Body of pancreas (tissue), 4 donors: ENCODE data around the gene SGO2. TPM values are rescaled to one million over a fixed set of nuclear protein-coding genes. Genes with fewer than 3 reads are reported as not detected.

ENCODE experiments used
- ATAC-seq: fragments of 150-250 bp; one replicate; pipeline ENCODE4 v1.9.1; 2016
- DNase-seq, 4 donors: peaks; one replicate each; pipeline ENCODE4 v3.0.0-alpha.2; 2019
- H3K27ac ChIP-seq, 4 donors: fragments of 200-600 bp; sonication (generic); 1 replicate in 3 of 4; 2 replicates in 1 of 4; pipeline versions ENCODE4 v1.5.1 to v1.6.1; 2016 to 2019; ENCODE audit warnings: mild to moderate bottlenecking in 1 of 4, mixed read lengths in 1 of 4, moderate library complexity in 1 of 4
- H3K27me3 ChIP-seq, 2 donors: fragments of 200-600 bp; sonication (generic); one replicate each; pipeline ENCODE4 v1.6.0; 2016; ENCODE audit warnings: mild to moderate bottlenecking in 1 of 2
- H3K36me3 ChIP-seq, 2 donors: fragments of 200-600 bp; sonication (generic); replicated peaks in 1 of 2; 2 replicates each; pipeline ENCODE4 v1.5.1; 2016; ENCODE audit warnings: low read depth in 2 of 2; ENCODE audit not compliant: insufficient read depth in 1 of 2
- H3K4me1 ChIP-seq: fragments of 200-600 bp; sonication (generic); one replicate; pipeline ENCODE4 v1.6.0; 2016
- H3K4me3 ChIP-seq, 2 donors: fragments of 200-600 bp; sonication (generic); 1 replicate in 1 of 2; 2 replicates in 1 of 2; pipeline ENCODE4 v1.5.1; 2016 to 2019
- H3K9me3 ChIP-seq, 3 donors: fragments of 200-600 bp; sonication (generic); 1 replicate in 2 of 3; 2 replicates in 1 of 3; pipeline ENCODE4 v1.5.1; 2016
- POLR2A ChIP-seq, 3 donors: fragments of 450-650 bp; IDR thresholded peaks; one replicate each; pipeline ENCODE4 v1.6.1; 2016; ENCODE audit warnings: antibody characterized with exemption in 3 of 3, mild to moderate bottlenecking in 2 of 3
- WGBS, 2 donors: methylation state at CpG; one replicate each; pipeline ENCODE4 v1.1.5; 2017; 5-methylcytosine and 5-hydroxymethylcytosine counted together
- intact Hi-C: fragments of 100-400 bp; cut with DNase I; formaldehyde crosslinking; loops from one replicate; pipeline ENCODE4 v1.15.1; 2023
- total RNA-seq, 2 donors: library from RNA; depleted of rRNA; stranded (reverse); fragments of >200 nt; gene quantifications; one replicate each; pipeline ENCODE4 v1.1.0, GENCODE V29; 2016
- TF ChIP-seq, protein P1 (sequence below), 7 experiments: fragments of 450-650 bp in 4 of 7; fragments of 200-600 bp in 3 of 7; sonication (generic) in 3 of 7; IDR thresholded peaks; one replicate each; pipeline ENCODE4 v1.5.1; 2016 to 2019; ENCODE audit warnings: antibody characterized with exemption in 7 of 7

Gene SGO2
- total RNA-seq, 2 donors from 2014 or later: 1.6 to 2.3 TPM

DNA sequence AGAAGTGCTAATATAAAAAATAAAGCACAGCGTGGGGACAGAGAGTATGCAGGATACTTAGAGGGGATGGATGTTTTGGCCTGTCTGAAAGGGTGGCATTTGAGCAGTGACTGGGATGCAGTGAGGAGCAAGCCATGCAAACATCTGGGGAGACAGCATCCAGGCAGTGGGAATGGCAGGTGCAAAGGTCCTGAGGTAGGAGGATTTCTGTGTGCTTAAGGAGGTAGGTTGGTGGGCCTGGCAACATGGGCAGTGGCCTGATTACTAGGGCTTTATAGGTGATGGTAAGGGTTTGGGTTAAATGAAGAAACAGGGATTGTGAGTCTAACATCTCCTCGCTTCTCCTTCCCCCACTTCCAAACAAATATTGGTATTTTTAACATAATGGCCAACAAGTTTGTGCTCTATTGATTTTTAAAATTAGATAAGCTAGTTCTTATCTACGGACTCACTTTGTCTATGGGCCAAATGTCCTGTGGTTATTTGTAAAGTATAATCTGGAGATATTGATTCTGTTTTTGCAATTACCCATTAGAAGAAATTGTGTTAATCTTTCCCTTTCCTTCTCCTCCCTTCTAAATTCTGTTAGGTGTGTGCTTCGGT is 62.2 kb downstream of the SGO2 start:
- H3K27ac ChIP-seq: peak overlapping the region; percentile 39 to 79 (median 76)
- H3K4me1 ChIP-seq: peaks cover 57% of the 10 kb centered on the region
- ATAC-seq (peak; percentile 7), DNase-seq (peak in 3 of 4 donors; percentile 33 to 43 (median 40))
- no peaks in the 10 kb centered on the region for H3K27me3 ChIP-seq
- TF ChIP-seq, protein P1, sequence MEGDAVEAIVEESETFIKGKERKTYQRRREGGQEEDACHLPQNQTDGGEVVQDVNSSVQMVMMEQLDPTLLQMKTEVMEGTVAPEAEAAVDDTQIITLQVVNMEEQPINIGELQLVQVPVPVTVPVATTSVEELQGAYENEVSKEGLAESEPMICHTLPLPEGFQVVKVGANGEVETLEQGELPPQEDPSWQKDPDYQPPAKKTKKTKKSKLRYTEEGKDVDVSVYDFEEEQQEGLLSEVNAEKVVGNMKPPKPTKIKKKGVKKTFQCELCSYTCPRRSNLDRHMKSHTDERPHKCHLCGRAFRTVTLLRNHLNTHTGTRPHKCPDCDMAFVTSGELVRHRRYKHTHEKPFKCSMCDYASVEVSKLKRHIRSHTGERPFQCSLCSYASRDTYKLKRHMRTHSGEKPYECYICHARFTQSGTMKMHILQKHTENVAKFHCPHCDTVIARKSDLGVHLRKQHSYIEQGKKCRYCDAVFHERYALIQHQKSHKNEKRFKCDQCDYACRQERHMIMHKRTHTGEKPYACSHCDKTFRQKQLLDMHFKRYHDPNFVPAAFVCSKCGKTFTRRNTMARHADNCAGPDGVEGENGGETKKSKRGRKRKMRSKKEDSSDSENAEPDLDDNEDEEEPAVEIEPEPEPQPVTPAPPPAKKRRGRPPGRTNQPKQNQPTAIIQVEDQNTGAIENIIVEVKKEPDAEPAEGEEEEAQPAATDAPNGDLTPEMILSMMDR (IDR thresholded peaks at IDR 0.05): no peak
- TF ChIP-seq POLR2A (IDR thresholded peaks at IDR 0.05): no peak
- H3K4me3 ChIP-seq: no peak overlapping the region
- WGBS, 2 donors: 25 to 28% methylated on average over 4 of the region's 4 CpGs
- intact Hi-C loops: no loop called here
- no peaks in the 10 kb centered on the region for H3K36me3 ChIP-seq
- H3K9me3 ChIP-seq: no peaks in the 10 kb centered on the region

DNA sequence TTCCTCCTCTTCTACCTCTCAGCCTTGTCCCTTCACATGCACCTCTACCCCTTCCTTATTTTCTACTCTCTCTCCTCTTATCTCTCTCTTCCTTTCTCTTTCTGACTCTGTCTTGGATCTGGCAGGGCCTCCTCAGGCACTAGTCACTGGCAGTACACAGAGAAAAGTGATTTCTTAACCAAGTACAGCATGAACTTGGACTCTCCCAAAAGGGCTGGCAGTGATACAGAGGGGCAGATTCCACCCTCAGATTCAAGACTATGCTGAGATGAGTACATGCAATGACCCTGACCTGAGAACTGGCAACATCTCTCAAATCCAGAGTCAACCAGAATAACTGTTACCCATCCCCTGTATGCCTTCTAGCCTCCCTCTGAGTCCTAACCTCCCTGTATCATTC is 64.1 kb downstream of the SGO2 start:
- ATAC-seq (no peak), DNase-seq (peak; percentile 31 to 50 (median 32))
- Histone ChIP-seq H3K36me3 (no peaks in the 10 kb centered on the region), H3K27ac (peak overlapping the region in 3 of 4 donors; percentile 43 to 81 (median 68)), H3K9me3 (no peaks in the 10 kb centered on the region), H3K27me3 (no peaks in the 10 kb centered on the region), H3K4me3 (no peak overlapping the region), H3K4me1 (peaks cover 74% of the 10 kb centered on the region)
- intact Hi-C loops: no loop called here
- TF ChIP-seq, protein P1 (IDR thresholded peaks at IDR 0.05): no peak
- peak in 1 of 3 donors; percentile 13 for TF ChIP-seq POLR2A (IDR thresholded peaks at IDR 0.05)

DNA sequence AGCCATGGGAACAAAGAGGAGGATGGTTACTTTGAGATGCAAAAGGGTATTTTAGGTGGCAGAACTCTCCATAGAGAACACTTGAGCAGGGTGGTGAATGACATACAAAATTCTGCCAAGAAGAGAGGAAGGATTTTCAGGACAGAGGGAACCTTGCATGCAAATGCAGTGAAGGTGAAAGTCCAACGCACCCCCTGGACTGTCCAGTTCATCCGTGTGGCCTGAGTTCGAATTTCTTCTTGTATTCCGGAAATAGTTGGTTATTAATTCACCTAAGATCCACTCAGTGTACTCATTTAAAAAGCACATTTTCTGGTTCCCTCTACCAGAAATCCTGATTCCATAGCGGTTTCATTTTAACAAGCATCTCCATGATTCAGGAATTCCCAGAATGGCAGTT is 65.3 kb downstream of the SGO2 start:
- DNase-seq (no peak), ATAC-seq (no peak)
- Histone ChIP-seq H3K9me3 (no peaks in the 10 kb centered on the region), H3K4me1 (peaks cover 86% of the 10 kb centered on the region), H3K27ac (peak overlapping the region in 3 of 4 donors; percentile 39 to 81 (median 68)), H3K4me3 (no peak overlapping the region), H3K27me3 (no peaks in the 10 kb centered on the region), H3K36me3 (peaks cover 0 to 2% of the 10 kb centered on the region in 2 donors)
- TF ChIP-seq POLR2A (IDR thresholded peaks at IDR 0.05): no peak
- TF ChIP-seq, protein P1 (IDR thresholded peaks at IDR 0.05): no peak
- 61 to 65% methylated on average over 5 of the region's 5 CpGs for WGBS, 2 donors
- intact Hi-C loops: no loop called here

- peak in 2 of 3 donors; percentile 20 to 27 for TF ChIP-seq POLR2A (IDR thresholded peaks at IDR 0.05)
- TF ChIP-seq, protein P1 (IDR thresholded peaks at IDR 0.05): peak in 1 of 7 experiments; percentile 6
- Histone ChIP-seq H3K27me3 (no peaks in the 10 kb centered on the region), H3K27ac (peak overlapping the region; percentile 36 to 81 (median 54)), H3K9me3 (no peaks in the 10 kb centered on the region), H3K36me3 (peaks cover 0 to 6% of the 10 kb centered on the region in 2 donors), H3K4me3 (no peak overlapping the region), H3K4me1 (peaks cover 93% of the 10 kb centered on the region)
- ATAC-seq: peak; percentile 82
- DNase-seq: peak; percentile 31 to 79 (median 52)
- WGBS, 2 donors: 13 to 26% methylated on average over 1 of the region's 1 CpG
- intact Hi-C loops: no loop called here
Observed at GRCh38 chr2:200592406-200593075, 66.5 kb downstream of the SGO2 start.
